H1 (cell line): ENCODE data around the gene SLC9C2.

Experiments
- CHD1 ChIP-seq: IDR thresholded peaks from 2 replicates; pipeline ENCODE4 v1.6.1; 2012; ENCODE audit warnings: low read depth, low read length, improper control_type of control experiment
- CTCF ChIP-seq, 3 experiments: IDR thresholded peaks; 1 replicate in 2 of 3; 2 replicates in 1 of 3; pipeline versions ENCODE4 v1.5.1 to v1.6.1; 2011; ENCODE audit warnings: low read length in 3 of 3, mild to moderate bottlenecking in 3 of 3, inconsistent platforms in 2 of 3, low read depth in 1 of 3, moderate library complexity in 1 of 3; ENCODE audit not compliant: insufficient read depth in 1 of 3; ENCODE audit errors: control extremely low read depth in 1 of 3
- POLR2A ChIP-seq, 2 experiments: IDR thresholded peaks; 1 replicate in 1 of 2; 2 replicates in 1 of 2; pipeline ENCODE4 v1.6.1; 2011; ENCODE audit warnings: low read depth in 2 of 2, low read length in 2 of 2, mild to moderate bottlenecking in 2 of 2; ENCODE audit errors: control extremely low read depth in 1 of 2

GRCh38 chr1:173459885-173460284 lies 143.0 kb downstream of the SLC9C2 start:
- no peak for TF ChIP-seq POLR2A (IDR thresholded peaks at IDR 0.05; ENCODE audit: control extremely low read depth in 1 of 2, low read depth in 2 of 2, low read length in 2 of 2)
- no peak for TF ChIP-seq CHD1
- no peak for TF ChIP-seq CTCF (IDR thresholded peaks at IDR 0.05; ENCODE audit: control extremely low read depth in 1 of 3, insufficient read depth in 1 of 3, low read depth in 1 of 3, low read length in 3 of 3)
